Measurements from ENCODE around the gene NSD1.

GRCh38 chr5:177276886-177277285 is 143.3 kb downstream of the NSD1 start:
- TF ChIP-seq POLR2AphosphoS5 (IDR thresholded peaks at IDR 0.05; ENCODE audit: low read depth) = no peak
- TF ChIP-seq CTCF (IDR thresholded peaks at IDR 0.05; ENCODE audit: insufficient read depth, low read length) = no peak
- no peak for TF ChIP-seq REST (IDR thresholded peaks at IDR 0.05; ENCODE audit: insufficient replicate concordance, low read depth)
